Glutamatergic neuron (in vitro differentiated cells): ENCODE measurements around the gene ADH7. TPM values are rescaled to one million over a fixed set of nuclear protein-coding genes. Genes with fewer than 3 reads are reported as not detected.

Source experiments
- DNase-seq: peaks from one replicate; pipeline ENCODE4 v3.0.0; 2022
- H3K27ac Mint-ChIP-seq: one replicate; pipeline ENCODE4 v1.8.0; 2020; ENCODE audit warnings: mild to moderate bottlenecking, mixed read lengths, inconsistent platforms; ENCODE audit not compliant: unreplicated experiment
- H3K27me3 Mint-ChIP-seq: one replicate; pipeline ENCODE4 v1.8.0; 2020; ENCODE audit warnings: mild to moderate bottlenecking, moderate library complexity, mixed read lengths, inconsistent platforms; ENCODE audit not compliant: unreplicated experiment
- H3K36me3 Mint-ChIP-seq: one replicate; pipeline ENCODE4 v1.8.0; 2020; ENCODE audit warnings: mild to moderate bottlenecking, mixed read lengths, inconsistent platforms; ENCODE audit not compliant: unreplicated experiment
- H3K4me1 Mint-ChIP-seq: one replicate; pipeline ENCODE4 v1.8.0; 2020; ENCODE audit warnings: mild to moderate bottlenecking, low read depth, mixed read lengths, inconsistent platforms; ENCODE audit not compliant: unreplicated experiment
- H3K4me3 Mint-ChIP-seq: one replicate; pipeline ENCODE4 v1.8.0; 2020; ENCODE audit warnings: mild to moderate bottlenecking, mixed read lengths, inconsistent platforms; ENCODE audit not compliant: unreplicated experiment
- H3K9me3 Mint-ChIP-seq: one replicate; pipeline ENCODE4 v1.8.0; 2020; ENCODE audit warnings: mild to moderate bottlenecking, moderate library complexity, mixed read lengths, inconsistent platforms; ENCODE audit not compliant: unreplicated experiment
- CTCF ChIP-seq: fragments of 200-600 bp; sonication (generic); IDR thresholded peaks from one replicate; pipeline ENCODE4 v1.5.0; 2021; ENCODE audit not compliant: partially characterized antibody, unreplicated experiment
- total RNA-seq: library from RNA; stranded (reverse); fragmentation: NEBNext Ultra II Directional; extraction: Animal tissue kit (Norgen Biotek cat#: 25700); gene quantifications from one replicate; pipeline ENCODE4 v1.2.1, GENCODE V29; 2021; ENCODE audit not compliant: unreplicated experiment

The ADH7 gene
- total RNA-seq, 1 donor from 2014 or later = not detected

GRCh38 chr4:99447079-99447478 is 11.9 kb upstream of the ADH7 start:
- peaks cover 2% of the 10 kb centered on the region for H3K9me3 Mint-ChIP-seq
- H3K27ac Mint-ChIP-seq = no peak overlapping the region
- DNase-seq = no peak
- H3K4me1 Mint-ChIP-seq = no peaks in the 10 kb centered on the region
- H3K4me3 Mint-ChIP-seq = no peak overlapping the region
- TF ChIP-seq CTCF = no peak
- H3K27me3 Mint-ChIP-seq = no peaks in the 10 kb centered on the region
- H3K36me3 Mint-ChIP-seq = peaks cover 10% of the 10 kb centered on the region

GRCh38 chr4:99438405-99438780 is 3.3 kb upstream of the ADH7 start:
- H3K4me3 Mint-ChIP-seq = no peak overlapping the region
- no peak overlapping the region for H3K27ac Mint-ChIP-seq
- no peak for DNase-seq
- H3K36me3 Mint-ChIP-seq = no peaks in the 10 kb centered on the region
- TF ChIP-seq CTCF = no peak
- no peaks in the 10 kb centered on the region for H3K27me3 Mint-ChIP-seq
- no peaks in the 10 kb centered on the region for H3K9me3 Mint-ChIP-seq
- H3K4me1 Mint-ChIP-seq = no peaks in the 10 kb centered on the region

- no peaks in the 10 kb centered on the region for H3K27me3 Mint-ChIP-seq
- DNase-seq = no peak
- no peaks in the 10 kb centered on the region for H3K4me1 Mint-ChIP-seq
- no peaks in the 10 kb centered on the region for H3K36me3 Mint-ChIP-seq
- no peak overlapping the region for H3K4me3 Mint-ChIP-seq
- no peak for TF ChIP-seq CTCF
- H3K9me3 Mint-ChIP-seq = no peaks in the 10 kb centered on the region
- no peak overlapping the region for H3K27ac Mint-ChIP-seq
These were observed 2.7 kb upstream of the ADH7 start for GRCh38 chr4:99437723-99438404.

GRCh38 chr4:99436976-99437722 is 2.0 kb upstream of the ADH7 start:
- H3K9me3 Mint-ChIP-seq = no peaks in the 10 kb centered on the region
- no peaks in the 10 kb centered on the region for H3K4me1 Mint-ChIP-seq
- no peaks in the 10 kb centered on the region for H3K36me3 Mint-ChIP-seq
- no peak overlapping the region for H3K27ac Mint-ChIP-seq
- no peak for DNase-seq
- no peak for TF ChIP-seq CTCF
- no peak overlapping the region for H3K4me3 Mint-ChIP-seq
- H3K27me3 Mint-ChIP-seq = no peaks in the 10 kb centered on the region

GRCh38 chr4:99436462-99436861 is 1.3 kb upstream of the ADH7 start:
- H3K36me3 Mint-ChIP-seq = no peaks in the 10 kb centered on the region

More at GRCh38 chr4:99436462-99436861, 1.3 kb upstream of the ADH7 start:
- no peaks in the 10 kb centered on the region for H3K27me3 Mint-ChIP-seq
- no peaks in the 10 kb centered on the region for H3K4me1 Mint-ChIP-seq
- H3K4me3 Mint-ChIP-seq = no peak overlapping the region
- DNase-seq = no peak
- H3K9me3 Mint-ChIP-seq = no peaks in the 10 kb centered on the region
- H3K27ac Mint-ChIP-seq = no peak overlapping the region
- TF ChIP-seq CTCF = no peak
